GOT3 (cell line): ENCODE results near the gene ZNF552.
"Not testable (repeated sequence)": the region's sequence is repeated elsewhere in the genome, so short reads cannot be mapped to it uniquely, and the experiment has no call there.

Experiments used
- DNase-seq: peaks from one replicate; lab custom pipeline; 2025; ENCODE audit warnings: mixed read lengths; lab: John Stamatoyannopoulos, UW

The ZNF552 gene

GRCh38 chr19:57814505-57815246 lies at the start of gene ZNF552:
TSS of gene ZNF552 (minus strand) at chr19:57814913. CDS start at chr19:57814743, 170 bp downstream.
- DNase-seq: peak; percentile 35

DNA sequence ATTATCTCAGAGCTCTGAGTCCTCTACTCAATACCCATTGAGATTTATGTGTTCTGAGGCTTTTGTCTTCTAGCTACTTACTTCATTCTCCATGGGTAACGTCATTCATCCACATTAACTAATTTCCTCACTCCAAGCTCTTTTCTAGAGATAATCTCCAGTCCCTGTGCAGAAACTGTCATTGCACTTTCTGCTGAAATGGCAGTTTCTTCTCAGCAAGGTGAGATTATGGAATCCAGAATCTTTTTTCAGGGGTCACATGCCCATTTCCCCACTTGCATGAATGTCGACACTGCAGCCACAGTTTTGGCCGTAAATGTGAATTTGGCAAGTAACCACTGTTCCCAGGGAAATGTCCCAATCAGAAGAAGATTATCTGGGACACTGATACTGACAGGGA lies 47.6 kb upstream of the ZNF552 start:
- DNase-seq: not testable (repeated sequence)

GRCh38 chr19:57854117-57854516 lies 39.4 kb upstream of the ZNF552 start:
- DNase-seq: not testable (repeated sequence)

DNA sequence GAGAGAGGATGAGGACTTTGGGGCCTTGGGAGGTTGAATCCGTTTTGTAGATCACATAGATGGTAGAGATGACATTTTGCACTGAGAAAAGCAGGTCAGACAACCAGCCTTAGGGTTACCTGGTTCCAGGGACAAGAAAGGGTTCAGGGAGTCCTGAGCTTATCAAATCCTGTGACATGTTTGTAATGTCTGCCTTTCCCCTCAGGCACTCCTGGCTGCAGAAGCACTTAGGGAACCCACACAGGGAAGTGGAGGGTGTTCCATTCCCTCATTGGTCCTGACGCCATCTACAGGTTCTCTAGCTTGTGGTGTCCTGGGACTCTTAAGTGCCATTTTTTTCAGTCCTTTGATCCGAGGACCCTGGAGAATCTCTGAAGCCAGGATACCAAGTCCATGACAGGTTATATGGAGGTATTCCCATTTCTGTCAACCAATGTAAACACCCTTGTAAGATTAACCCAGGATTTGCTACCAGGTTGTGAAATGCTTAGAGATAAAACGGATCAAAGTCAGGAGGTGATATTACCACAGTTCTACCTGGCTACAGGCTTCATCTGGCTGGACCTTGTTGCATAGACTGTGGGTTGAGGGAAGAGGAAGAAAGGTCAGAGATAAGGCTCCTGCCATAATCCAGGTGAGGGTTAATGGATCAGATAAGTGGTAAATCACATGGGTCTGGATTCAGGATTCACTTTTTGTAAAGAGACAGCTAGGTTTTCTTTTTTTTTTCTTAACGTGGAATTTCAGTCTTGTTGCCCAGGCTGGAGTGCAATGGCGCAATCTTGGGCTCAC lies 37.3 kb upstream of the ZNF552 start:
- not testable (repeated sequence) for DNase-seq

DNA sequence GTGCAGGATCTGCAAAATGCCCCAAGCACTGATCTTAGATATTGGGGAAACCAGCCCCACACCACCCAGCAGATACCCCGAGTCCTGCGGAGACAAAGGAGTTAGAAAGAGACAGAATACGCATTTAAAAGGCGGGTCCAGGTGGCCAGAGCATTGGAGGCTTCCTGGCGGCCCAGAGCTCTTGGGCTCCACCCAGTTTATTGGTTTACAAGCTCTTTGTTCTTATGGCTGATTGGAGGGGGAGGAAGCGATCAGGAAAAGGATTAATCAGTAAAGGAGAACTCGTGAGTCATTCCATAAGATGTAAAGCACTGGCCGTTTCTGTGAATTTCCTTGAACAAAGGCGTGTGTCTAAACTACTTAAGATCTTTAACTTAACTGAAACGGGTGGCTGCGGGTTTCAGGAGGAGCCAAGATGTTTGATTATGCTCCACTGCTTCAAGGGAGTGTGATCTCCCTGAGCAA lies 35.9 kb upstream of the ZNF552 start:
- no peak for DNase-seq

DNA sequence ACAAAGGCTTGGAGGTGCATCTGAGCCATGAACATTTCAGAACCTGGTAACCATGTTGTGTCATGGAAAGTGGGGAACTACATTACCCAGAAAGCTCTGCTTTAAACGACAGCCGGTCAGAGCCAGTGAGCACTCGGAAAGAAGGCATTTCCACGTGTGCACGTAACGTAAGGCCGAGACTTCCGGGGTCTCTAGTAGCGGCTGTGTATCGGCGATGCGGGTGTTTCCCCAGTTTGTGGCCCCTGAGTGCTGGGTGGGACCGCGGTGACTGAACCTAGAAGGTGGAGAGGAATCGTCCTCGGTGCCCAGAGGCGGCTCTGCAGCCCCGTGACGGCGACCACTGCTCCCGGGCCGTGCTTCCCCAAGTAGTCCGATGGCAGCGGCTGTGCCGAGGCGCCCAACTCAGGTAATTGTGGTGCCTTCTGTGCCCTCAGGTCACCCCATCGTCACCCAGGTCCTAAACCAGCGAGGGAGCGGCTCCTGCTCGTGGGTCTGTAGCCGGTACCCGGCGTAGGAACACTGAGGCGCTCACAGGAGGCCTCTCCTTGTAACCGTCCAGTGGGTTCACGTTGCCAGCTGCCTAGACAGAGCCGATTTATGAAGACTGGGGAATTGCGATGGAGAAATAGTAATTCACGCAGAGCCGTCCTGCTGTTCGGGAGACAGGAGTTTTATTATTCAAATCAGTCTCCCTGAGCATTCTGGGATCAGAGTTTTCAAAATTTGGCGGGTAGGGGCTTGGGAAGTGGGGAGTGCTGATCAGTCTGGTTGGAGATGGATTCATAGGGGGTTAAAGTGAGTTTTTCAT lies 35.2 kb upstream of the ZNF552 start, which contains the start of gene ZNF587:
Gene ZNF587 (plus strand): TSS at position 194 of the 808 bp plus-strand sequence. CDS start 180 bp downstream, at position 374.
- DNase-seq: not testable (repeated sequence)

DNA sequence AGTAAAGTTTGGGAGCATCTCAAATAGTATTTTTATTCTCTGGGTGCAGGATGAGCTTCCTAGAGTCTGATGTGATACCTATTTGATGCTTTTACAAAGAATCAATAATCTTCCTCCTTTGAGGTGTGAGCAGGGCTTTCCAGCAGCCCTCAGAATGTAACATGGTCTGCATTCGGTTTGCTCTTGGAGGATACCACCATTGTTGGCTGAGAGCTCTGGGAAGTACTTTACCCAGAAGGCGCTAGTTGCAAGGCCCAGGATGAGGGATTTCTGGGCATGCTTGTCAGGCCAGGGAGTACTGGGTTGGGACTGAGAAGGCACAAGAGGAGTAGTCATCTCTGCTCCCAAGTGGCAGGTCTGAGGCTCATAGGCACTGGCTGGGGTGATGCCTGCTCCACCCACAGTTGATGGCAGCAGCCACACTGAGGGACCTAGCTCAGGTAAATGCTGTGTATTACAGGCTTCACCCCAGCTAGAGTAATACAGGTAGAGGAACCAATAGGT lies 34.5 kb upstream of the ZNF552 start:
- not testable (repeated sequence) for DNase-seq

GRCh38 chr19:57847164-57847563 lies 32.5 kb upstream of the ZNF552 start:
- not testable (repeated sequence) for DNase-seq

DNA sequence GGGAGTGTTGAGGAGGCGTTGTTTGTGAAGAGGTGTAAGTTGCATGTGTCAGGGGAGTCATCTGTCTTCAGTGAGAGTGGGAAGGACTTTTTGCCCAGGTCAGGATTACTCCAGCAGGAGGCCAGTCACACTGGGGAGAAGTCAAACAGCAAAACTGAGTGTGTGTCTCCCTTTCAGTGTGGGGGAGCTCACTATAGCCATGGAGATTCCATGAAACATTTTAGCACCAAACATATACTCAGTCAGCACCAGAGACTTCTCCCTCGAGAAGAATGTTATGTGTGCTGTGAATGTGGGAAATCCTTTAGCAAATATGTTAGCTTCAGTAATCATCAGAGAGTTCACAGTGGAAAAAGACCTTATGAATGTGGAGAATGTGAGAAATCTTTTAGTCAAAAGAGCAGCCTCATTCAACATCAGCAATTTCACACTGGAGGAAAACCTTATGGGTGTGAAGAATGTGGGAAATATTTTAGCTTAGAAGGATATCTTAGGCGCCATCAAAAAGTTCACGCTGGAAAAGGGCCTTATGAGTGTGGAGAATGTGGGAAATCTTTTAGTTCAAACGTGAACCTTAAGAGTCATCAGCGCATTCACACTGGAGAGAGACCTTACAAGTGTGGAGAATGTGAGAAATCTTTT lies 26.5 kb upstream of the ZNF552 start:
- no peak for DNase-seq

DNA sequence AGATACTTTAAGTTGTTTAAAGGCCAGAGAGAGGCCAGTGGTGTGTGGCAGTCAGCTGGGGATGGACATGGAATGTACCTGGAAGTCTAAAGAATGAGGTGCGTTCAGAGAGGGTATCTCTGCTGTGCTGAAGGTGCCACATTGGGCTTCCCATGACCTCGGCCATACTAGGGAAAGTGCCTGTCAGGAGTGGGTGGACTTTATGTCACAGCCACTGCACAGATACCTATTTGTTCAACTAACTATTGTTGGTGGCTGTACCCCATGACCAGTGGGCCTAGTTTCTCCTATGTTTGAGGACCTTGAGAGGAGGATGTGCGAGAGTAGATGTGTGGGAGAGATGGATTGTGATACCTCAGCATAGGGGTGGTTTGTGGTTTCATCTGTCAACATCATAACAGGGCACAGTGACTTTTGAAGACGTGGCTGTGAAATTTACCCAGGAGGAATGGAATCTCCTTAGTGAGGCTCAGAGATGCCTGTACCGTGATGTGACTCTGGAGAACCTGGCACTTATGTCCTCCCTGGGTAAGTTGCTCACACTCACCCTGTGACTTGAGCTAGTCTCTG lies 24.0 kb upstream of the ZNF552 start:
- DNase-seq: not testable (repeated sequence)

- not testable (repeated sequence) for DNase-seq
Observed at GRCh38 chr19:57836991-57837390, 22.3 kb upstream of the ZNF552 start.

DNA sequence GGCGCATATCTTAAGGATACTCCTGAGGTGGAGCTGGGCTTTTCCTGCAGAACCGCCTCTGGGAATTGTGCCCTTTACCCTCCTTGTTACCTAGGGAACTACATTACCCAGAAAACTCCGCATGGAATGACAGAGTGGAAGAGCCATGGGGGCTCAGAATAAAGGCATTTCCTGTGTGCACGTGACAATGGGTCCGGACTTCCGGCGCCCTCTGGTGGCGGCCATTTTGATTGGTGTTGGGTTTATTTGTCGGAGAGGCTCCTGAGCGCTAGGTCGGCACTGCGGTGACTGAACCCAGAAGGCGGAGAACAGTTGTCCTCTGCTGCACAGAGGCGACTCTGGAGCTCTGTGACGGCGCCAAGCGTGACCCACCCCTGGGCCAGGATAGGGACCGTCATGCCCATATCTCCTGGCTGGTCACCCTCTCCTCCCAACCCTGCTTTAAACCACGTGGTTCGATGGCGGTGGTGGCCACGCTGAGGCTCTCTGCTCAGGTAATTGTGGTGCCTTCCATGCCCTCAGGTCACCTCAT lies 15.4 kb upstream of the ZNF552 start, which contains the start of gene ZNF587B:
Gene ZNF587B (plus strand): TSS at position 229 of the 532 bp plus-strand sequence. CDS start 230 bp downstream, at position 459.
- DNase-seq: no peak

- DNase-seq: no peak
Observed at GRCh38 chr19:57829316-57829715, 14.6 kb upstream of the ZNF552 start.

DNA sequence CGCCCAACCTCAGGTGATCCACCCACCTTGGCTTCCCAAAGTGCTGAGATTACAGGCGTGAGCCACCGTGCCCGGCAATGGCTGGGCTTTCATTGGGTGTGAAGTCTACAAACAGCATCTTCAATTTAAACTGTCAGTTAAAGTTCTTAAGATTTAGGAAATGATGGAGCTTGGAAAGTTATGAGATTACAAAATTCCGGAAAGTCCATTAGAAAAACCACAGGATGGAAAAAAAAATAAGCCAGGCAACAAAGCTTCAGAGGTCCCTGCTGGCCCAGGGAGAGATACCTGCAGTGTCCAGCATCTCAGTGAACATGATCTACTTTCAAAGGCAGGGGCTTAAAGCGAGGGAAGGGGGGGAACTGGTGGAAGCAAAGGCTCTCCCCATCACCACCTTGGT lies 10.8 kb upstream of the ZNF552 start:
- no peak for DNase-seq

GRCh38 chr19:57823608-57824007 lies 8.9 kb upstream of the ZNF552 start:
- not testable (repeated sequence) for DNase-seq

DNA sequence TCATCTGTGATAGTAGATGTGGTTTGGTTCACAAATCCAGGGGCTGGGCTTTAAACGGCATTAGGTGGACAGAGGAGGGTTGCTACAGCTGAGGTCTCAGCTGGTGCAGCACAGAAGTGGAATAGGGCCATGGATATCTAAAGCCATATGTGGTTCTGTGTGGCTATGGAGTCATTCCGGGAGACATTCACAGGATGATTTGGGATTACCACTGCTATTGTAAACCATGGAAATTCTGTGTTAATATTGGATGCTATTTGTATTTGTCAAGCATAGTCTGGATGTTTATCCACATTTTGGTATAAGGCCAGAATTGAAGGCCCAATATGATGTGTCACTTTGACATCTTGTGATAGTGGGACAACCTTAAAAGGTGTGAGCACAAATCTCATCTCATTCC lies 8.4 kb upstream of the ZNF552 start:
- not testable (repeated sequence) for DNase-seq

DNA sequence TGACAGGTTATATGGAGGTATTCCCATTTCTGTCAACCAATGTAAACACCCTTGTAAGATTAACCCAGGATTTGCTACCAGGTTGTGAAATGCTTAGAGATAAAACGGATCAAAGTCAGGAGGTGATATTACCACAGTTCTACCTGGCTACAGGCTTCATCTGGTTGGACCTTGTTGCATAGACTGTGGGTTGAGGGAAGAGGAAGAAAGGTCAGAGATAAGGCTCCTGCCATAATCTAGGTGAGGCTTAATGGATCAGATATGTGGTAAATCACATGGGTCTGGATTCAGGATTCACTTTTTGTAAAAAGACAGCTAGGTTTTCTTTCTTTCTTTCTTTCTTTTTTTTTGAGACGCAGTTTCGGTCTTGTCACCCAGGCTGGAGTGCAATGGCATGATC lies 6.8 kb upstream of the ZNF552 start:
- DNase-seq: not testable (repeated sequence)

DNA sequence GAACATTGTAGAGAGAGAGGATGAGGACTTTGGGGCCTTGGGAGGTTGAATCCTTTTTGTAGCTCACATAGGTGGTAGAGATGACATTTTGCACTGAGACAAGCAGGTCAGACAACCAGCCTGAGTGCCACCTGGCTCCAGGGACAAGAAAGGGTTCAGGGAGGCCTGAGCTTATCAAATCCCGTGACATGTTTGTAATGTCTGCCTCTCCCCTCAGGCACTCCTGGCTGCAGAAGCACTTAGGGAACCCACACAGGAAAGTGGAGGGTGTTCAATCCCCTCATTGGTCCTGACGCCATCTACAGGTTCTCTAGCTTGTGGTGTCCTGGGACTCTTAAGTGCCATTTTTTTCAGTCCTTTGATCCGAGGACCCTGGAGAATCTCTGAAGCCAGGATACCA lies 6.4 kb upstream of the ZNF552 start:
- DNase-seq: not testable (repeated sequence)

- DNase-seq: no peak
Observed at GRCh38 chr19:57820599-57820998, 5.9 kb upstream of the ZNF552 start.

DNA sequence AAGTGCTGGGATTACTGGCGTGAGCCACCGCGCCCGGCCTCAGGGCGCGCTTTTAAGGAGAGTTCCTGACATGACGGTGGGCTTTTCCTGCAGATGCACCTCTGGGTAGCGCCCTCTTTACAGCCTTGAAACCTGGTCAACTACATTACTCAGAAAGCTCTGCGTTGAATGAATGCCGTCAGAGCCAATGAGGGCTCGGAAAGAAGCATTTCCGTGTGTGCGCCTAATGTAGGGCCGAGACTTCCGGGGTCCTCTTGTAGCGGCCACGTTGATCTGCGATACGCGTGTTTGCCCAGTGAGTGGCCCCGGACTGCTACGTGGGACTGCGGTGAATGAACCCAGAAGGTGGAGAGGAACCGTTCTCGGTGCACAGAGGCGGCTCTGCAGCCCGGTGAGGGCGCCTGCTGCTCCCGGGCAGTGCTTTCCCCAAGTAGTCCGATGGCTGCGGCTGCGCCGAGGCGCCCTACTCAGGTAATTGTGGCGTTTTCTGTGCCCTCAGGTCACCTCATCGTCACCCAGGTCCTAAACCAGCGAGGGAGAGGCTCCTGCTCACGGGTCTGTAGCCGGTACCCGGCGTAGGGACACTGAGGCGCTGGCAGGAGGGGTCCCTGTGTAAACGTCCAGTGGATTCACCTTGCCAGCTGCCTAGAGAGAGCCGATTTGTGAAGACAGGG lies 4.9 kb upstream of the ZNF552 start:
- no peak for DNase-seq
